Skeletal muscle tissue (tissue), 1 donor: Measurements from ENCODE around the gene DNAJC19. TPM values are rescaled to one million over a fixed set of nuclear protein-coding genes. Genes with fewer than 3 reads are reported as not detected.

Experiments used
- total RNA-seq: library from RNA; depleted of rRNA; stranded (reverse); fragments of >200 nt; gene quantifications from one replicate; pipeline ENCODE4 v1.2.3, GENCODE V29; 2014

The DNAJC19 gene
- total RNA-seq, 1 donor from 2014 or later = 26.1 TPM

Other genes starting within 250 kb of the DNAJC19 start
- 447 TPM for gene FXR1, start 77.1 kb downstream of the DNAJC19 start, total RNA-seq